NCI-H1105 (cell line): Measurements from ENCODE around the gene DNAH8.

ENCODE experiments used
- DNase-seq: peaks from one replicate; lab custom pipeline; 2025; lab: John Stamatoyannopoulos, UW

DNAH8 gene

GRCh38 chr6:39016839-39017546, 301.9 kb downstream of the DNAH8 start:
- DNase-seq = no peak

GRCh38 chr6:39017547-39017880, 302.4 kb downstream of the DNAH8 start:
- no peak for DNase-seq

GRCh38 chr6:39018103-39018502, 303.0 kb downstream of the DNAH8 start:
- DNase-seq = no peak

GRCh38 chr6:39020136-39020535, 305.0 kb downstream of the DNAH8 start:
- no peak for DNase-seq

- DNase-seq = no peak
Observed at GRCh38 chr6:39021041-39021440, 305.9 kb downstream of the DNAH8 start.

- DNase-seq = no peak
Observed at GRCh38 chr6:39021779-39022178, 306.7 kb downstream of the DNAH8 start.

GRCh38 chr6:39026175-39026574, 311.1 kb downstream of the DNAH8 start:
- DNase-seq = no peak

GRCh38 chr6:39029156-39030011, 314.3 kb downstream of the DNAH8 start:
- no peak for DNase-seq

- DNase-seq = no peak
Observed at GRCh38 chr6:39035681-39036080, 320.6 kb downstream of the DNAH8 start.

GRCh38 chr6:39037082-39037508, 322.0 kb downstream of the DNAH8 start:
- DNase-seq = no peak

- DNase-seq = no peak
Observed at GRCh38 chr6:39037707-39038106, 322.6 kb downstream of the DNAH8 start.

GRCh38 chr6:39040080-39040673, 325.1 kb downstream of the DNAH8 start:
- DNase-seq = no peak

- no peak for DNase-seq
Observed at GRCh38 chr6:39041072-39041471, 326.0 kb downstream of the DNAH8 start.

- no peak for DNase-seq
Observed at GRCh38 chr6:39043776-39044175, 328.7 kb downstream of the DNAH8 start.

GRCh38 chr6:39044181-39044580, 329.1 kb downstream of the DNAH8 start:
- no peak for DNase-seq

- no peak for DNase-seq
Observed at GRCh38 chr6:39047434-39048327, 332.6 kb downstream of the DNAH8 start.

GRCh38 chr6:39048481-39049399, 333.6 kb downstream of the DNAH8 start, which contains the start of gene GLP1R:
Gene GLP1R (plus strand): TSS chr6:39048781. CDS start chr6:39048841, 60 bp downstream.
- DNase-seq = no peak

GRCh38 chr6:39049575-39050283, 334.6 kb downstream of the DNAH8 start:
- DNase-seq = no peak

GRCh38 chr6:39050453-39051112, 335.5 kb downstream of the DNAH8 start:
- no peak for DNase-seq
